GF-D8 (cell line): Measurements from ENCODE around the gene KIF25.
"Not testable (repeated sequence)": the region's sequence is repeated elsewhere in the genome, so short reads cannot be mapped to it uniquely, and the experiment has no call there.

ENCODE experiments used
- DNase-seq: peaks from one replicate; lab custom pipeline; 2025; lab: John Stamatoyannopoulos, UW

KIF25 gene

GRCh38 chr6:167975458-167975857 lies 22.0 kb upstream of the KIF25 start:
- DNase-seq = no peak

- DNase-seq = not testable (repeated sequence)
These were observed 21.3 kb upstream of the KIF25 start for GRCh38 chr6:167976116-167976657.

GRCh38 chr6:167976708-167977107 lies 20.8 kb upstream of the KIF25 start:
- no peak for DNase-seq

- DNase-seq = no peak
These were observed 19.6 kb upstream of the KIF25 start for GRCh38 chr6:167977717-167978467.

GRCh38 chr6:167978607-167979006 lies 18.9 kb upstream of the KIF25 start:
- no peak for DNase-seq

GRCh38 chr6:167979436-167980139 lies 17.9 kb upstream of the KIF25 start:
- DNase-seq = no peak

GRCh38 chr6:167980911-167981580 lies 16.4 kb upstream of the KIF25 start:
- DNase-seq = no peak

- DNase-seq = no peak
These were observed 15.5 kb upstream of the KIF25 start for GRCh38 chr6:167981916-167982462.

GRCh38 chr6:167984144-167984719 lies 13.2 kb upstream of the KIF25 start:
- no peak for DNase-seq

- no peak for DNase-seq
These were observed 12.4 kb upstream of the KIF25 start for GRCh38 chr6:167984876-167985604.

- DNase-seq = no peak
These were observed 11.4 kb upstream of the KIF25 start for GRCh38 chr6:167985911-167986595.

GRCh38 chr6:167987396-167988153 lies 9.9 kb upstream of the KIF25 start:
- no peak for DNase-seq

GRCh38 chr6:167988154-167988495 lies 9.3 kb upstream of the KIF25 start:
- DNase-seq = no peak

- DNase-seq = no peak
These were observed 8.3 kb upstream of the KIF25 start for GRCh38 chr6:167988945-167989841.

- no peak for DNase-seq
These were observed 7.2 kb upstream of the KIF25 start for GRCh38 chr6:167990016-167990945.

GRCh38 chr6:167993169-167993568 lies 4.3 kb upstream of the KIF25 start:
- no peak for DNase-seq

GRCh38 chr6:167993831-167994230 lies 3.6 kb upstream of the KIF25 start:
- no peak for DNase-seq

GRCh38 chr6:167995302-167995701 lies 2.2 kb upstream of the KIF25 start:
- DNase-seq = no peak
